Endothelial cell (in vitro differentiated cells): ENCODE results near the gene MUC3A. TPM values are rescaled to one million over a fixed set of nuclear protein-coding genes. Genes with fewer than 3 reads are reported as not detected.

Experiments used
- DNase-seq: peaks from one replicate; pipeline ENCODE4 v3.0.0; 2021; ENCODE audit warnings: low spot score
- H3K27ac Mint-ChIP-seq: one replicate; pipeline ENCODE4 v1.8.0; 2021; ENCODE audit warnings: mixed read lengths, inconsistent platforms; ENCODE audit not compliant: unreplicated experiment
- H3K27me3 Mint-ChIP-seq: one replicate; pipeline ENCODE4 v1.8.0; 2021; ENCODE audit warnings: mild to moderate bottlenecking, moderate library complexity, mixed read lengths, inconsistent platforms; ENCODE audit not compliant: unreplicated experiment
- H3K36me3 Mint-ChIP-seq: one replicate; pipeline ENCODE4 v1.8.0; 2021; ENCODE audit warnings: mild to moderate bottlenecking, low read depth, mixed read lengths, inconsistent platforms; ENCODE audit not compliant: unreplicated experiment
- H3K4me1 Mint-ChIP-seq: one replicate; pipeline ENCODE4 v1.8.0; 2021; ENCODE audit warnings: mild to moderate bottlenecking, mixed read lengths, inconsistent platforms; ENCODE audit not compliant: unreplicated experiment
- H3K4me3 Mint-ChIP-seq: one replicate; pipeline ENCODE4 v1.8.0; 2021; ENCODE audit warnings: mild to moderate bottlenecking, mixed read lengths, inconsistent platforms; ENCODE audit not compliant: unreplicated experiment
- H3K9me3 Mint-ChIP-seq: one replicate; pipeline ENCODE4 v1.8.0; 2021; ENCODE audit warnings: mixed read lengths, inconsistent platforms; ENCODE audit not compliant: unreplicated experiment
- CTCF ChIP-seq: fragments of 200-600 bp; sonication (generic); IDR thresholded peaks from one replicate; pipeline ENCODE4 v1.5.0; 2021; ENCODE audit warnings: antibody characterized with exemption; ENCODE audit not compliant: unreplicated experiment
- total RNA-seq: library from RNA; stranded (reverse); fragmentation: NEBNext Ultra II Directional; extraction: Animal tissue kit (Norgen Biotek cat#: 25700); gene quantifications from one replicate; pipeline ENCODE4 v1.2.1, GENCODE V29; 2021; ENCODE audit not compliant: unreplicated experiment

Gene MUC3A
- total RNA-seq, 1 donor from 2014 or later, result 3.4 TPM

- Mint-ChIP-seq H3K27me3 (peaks cover 6% of the 10 kb centered on the region), H3K9me3 (no peaks in the 10 kb centered on the region), H3K36me3 (no peaks in the 10 kb centered on the region), H3K4me3 (no peak overlapping the region), H3K4me1 (peaks cover 4% of the 10 kb centered on the region), H3K27ac (no peak overlapping the region)
- TF ChIP-seq CTCF, result no peak
- no peak for DNase-seq
Observed at GRCh38 chr7:101012931-101013330, 63.6 kb downstream of the MUC3A start.

DNA sequence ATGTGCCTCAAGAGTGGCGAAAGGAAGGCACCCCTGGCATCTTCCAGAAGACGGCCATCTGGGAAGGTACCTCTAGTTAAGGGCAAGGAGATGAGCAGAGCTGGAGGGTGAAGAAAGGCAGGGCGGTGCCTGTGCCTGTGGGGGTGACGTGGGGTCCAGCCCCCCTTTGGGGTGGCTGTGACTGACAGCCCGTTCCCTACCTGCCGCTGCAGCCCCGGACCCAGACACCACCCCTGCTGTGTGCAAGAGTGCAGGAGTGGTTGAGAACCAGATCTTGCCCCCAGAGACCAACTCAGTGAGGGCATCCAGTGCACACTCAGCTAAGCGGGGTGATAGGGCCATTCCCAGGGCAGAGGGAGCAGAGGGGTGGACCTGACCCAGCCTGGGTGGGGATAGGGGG lies 66.3 kb downstream of the MUC3A start:
- H3K27me3 Mint-ChIP-seq, result peaks cover 9% of the 10 kb centered on the region
- no peak for DNase-seq
- no peak overlapping the region for H3K27ac Mint-ChIP-seq
- H3K4me3 Mint-ChIP-seq, result no peak overlapping the region
- peaks cover 4% of the 10 kb centered on the region for H3K4me1 Mint-ChIP-seq
- no peaks in the 10 kb centered on the region for H3K9me3 Mint-ChIP-seq
- TF ChIP-seq CTCF, result no peak
- no peaks in the 10 kb centered on the region for H3K36me3 Mint-ChIP-seq

DNA sequence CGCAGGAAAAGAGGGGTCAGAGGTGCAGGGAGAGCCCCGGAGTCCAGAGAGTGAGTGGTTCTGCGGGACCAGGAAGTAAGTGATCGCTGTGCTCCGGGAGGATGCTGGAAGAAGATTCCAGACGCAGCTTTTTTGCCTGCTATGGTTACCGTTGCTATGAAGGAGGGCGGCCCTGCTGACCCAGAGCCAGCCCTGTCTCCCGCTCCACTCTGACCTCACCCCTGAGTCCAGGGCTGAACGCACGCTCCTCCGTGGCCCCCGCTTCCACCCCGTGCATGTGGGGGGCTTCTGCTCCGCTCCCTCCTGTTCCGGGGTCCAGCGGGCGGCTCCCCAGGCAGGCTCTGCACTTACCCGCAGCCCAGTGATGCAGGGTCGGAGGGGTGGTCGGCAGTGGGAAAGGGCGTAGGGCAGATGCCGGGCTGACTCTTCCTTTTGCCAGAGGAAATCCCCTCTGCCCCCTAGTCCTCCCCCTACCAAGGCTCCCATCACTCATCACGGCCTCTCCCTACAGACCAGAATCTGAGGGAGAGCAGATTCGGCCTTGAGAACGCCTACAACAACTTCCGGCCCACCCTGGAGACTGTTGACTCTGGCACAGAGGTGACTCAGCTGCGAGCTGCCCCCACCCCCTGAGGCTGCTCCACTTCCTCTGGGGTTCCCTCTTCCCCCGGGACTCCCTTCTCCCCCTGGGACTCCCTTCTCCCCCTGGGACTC lies 67.9 kb downstream of the MUC3A start:
- H3K27ac Mint-ChIP-seq, result peak overlapping the region; percentile 89
- H3K4me1 Mint-ChIP-seq, result peaks cover 4% of the 10 kb centered on the region
- peaks cover 3% of the 10 kb centered on the region for H3K36me3 Mint-ChIP-seq
- peak overlapping the region; percentile 73 for H3K4me3 Mint-ChIP-seq
- no peaks in the 10 kb centered on the region for H3K9me3 Mint-ChIP-seq
- peak; percentile 71 for DNase-seq
- no peak for TF ChIP-seq CTCF
- H3K27me3 Mint-ChIP-seq, result peaks cover 7% of the 10 kb centered on the region

Other genes with a start within 250 kb of the MUC3A start
- 30.6 TPM for gene POP7, start 243.4 kb upstream of the MUC3A start, total RNA-seq
- 0.33 TPM for gene EPO, start 229.1 kb upstream of the MUC3A start, total RNA-seq
- gene ZAN, start 215.9 kb upstream of the MUC3A start, total RNA-seq, result 0.05 TPM
- gene EPHB4, start 122.0 kb upstream of the MUC3A start, total RNA-seq, result 288 TPM
- 60.5 TPM for gene SLC12A9, start 96.8 kb upstream of the MUC3A start, total RNA-seq
- 93.8 TPM for gene TRIP6, start 82.1 kb upstream of the MUC3A start, total RNA-seq
- 173 TPM for gene SRRT, start 74.4 kb upstream of the MUC3A start, total RNA-seq
- 2.4 TPM for gene UFSP1, start 59.8 kb upstream of the MUC3A start, total RNA-seq
- 3.0 TPM for gene ACHE, start 53.6 kb upstream of the MUC3A start, total RNA-seq
- gene MUC12, start 20.0 kb downstream of the MUC3A start, total RNA-seq, result 1.3 TPM
- gene MUC17, start 70.5 kb downstream of the MUC3A start, total RNA-seq, result not detected
- 5.3 TPM for gene TRIM56, start 135.9 kb downstream of the MUC3A start, total RNA-seq
- 0.80 TPM for gene SERPINE1, start 177.6 kb downstream of the MUC3A start, total RNA-seq
- 45.6 TPM for gene AP1S1, start 204.9 kb downstream of the MUC3A start, total RNA-seq
- 0.77 TPM for gene VGF, start 216.0 kb downstream of the MUC3A start, total RNA-seq
- not detected for gene NAT16, start 230.8 kb downstream of the MUC3A start, total RNA-seq